Measurements from ENCODE around the gene FGF18.

Gene FGF18

DNA sequence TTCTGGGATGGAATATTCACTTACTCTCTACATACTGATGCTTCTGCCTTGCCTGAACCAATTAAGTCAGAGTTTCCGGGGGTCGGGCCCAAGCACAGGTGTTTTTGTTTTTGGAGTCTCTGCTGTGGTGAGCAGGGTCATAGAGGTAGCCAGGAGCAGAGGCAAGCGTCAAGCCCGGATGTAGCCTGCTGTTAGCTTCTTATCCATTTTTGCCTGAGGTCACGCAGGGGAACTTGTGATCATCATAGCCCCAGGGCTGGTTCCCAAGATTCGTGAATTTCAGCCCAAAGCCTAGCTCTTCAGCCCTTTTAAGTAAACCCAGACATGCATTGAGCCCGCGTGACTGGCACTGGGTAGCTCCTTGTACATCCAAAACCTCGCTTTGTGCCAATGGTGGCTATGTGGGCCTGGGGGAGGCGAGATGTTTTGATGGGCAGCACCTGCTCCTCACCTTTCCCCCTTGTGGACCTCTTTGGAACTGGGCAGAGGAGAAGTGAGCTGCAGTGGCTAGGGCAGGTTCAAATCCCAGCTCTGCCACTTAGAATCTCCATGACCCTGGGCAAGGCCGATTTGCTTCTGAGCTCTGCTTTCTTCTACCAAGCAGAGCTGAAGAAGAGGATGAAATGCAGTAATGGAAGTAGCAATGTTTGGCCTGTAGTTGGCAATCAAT is 33.7 kb downstream of the FGF18 start:
- TF ChIP-seq ZNF274 (IDR thresholded peaks at IDR 0.05; ENCODE audit: low read depth, low read length), result no peak
- no peak overlapping the region for H3K4me3 ChIP-seq (ENCODE audit: low read length)

DNA sequence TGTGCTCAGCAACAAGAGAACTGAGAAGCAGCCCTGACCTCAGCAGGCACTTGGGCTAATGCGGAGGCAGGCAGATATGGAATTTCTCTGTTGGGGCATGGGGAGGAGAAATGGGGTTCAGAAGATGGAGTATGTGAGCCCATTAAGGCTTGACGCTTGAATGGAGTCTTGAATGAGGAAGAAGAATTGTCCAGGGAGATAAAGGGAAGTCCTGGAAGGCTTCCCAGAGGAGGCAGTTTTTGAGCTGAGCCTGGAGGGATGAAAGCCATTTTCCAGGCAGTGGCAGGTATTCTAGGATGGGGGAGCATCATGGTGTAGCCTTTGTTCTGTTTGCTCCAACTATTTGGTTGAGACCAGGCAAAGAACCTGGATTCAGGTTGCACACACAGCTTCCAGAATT is 34.5 kb downstream of the FGF18 start:
- TF ChIP-seq ZNF274 (IDR thresholded peaks at IDR 0.05; ENCODE audit: low read depth, low read length), result no peak
- no peak overlapping the region for H3K4me3 ChIP-seq (ENCODE audit: low read length)

DNA sequence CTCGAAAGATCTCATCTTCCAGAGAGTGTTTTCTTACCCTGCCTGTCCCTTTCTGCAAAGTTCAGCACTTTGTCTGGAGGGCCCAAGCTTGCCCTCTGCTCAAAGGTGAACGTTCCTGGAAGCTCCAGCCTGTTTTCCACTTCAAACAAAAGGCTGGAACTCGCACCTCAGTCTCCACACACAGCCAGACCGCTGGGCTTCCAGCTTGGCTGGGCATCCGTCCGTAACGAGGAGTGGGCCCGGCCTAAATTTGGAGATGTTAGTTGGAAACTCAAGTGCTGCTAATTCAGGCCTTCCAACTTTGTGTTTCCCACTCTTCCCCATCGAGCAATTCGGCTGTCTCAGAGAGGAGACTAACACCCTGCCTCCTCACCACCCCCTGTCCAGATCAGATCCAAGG is 35.1 kb downstream of the FGF18 start:
- no peak for TF ChIP-seq ZNF274 (IDR thresholded peaks at IDR 0.05; ENCODE audit: low read depth, low read length)
- no peak overlapping the region for H3K4me3 ChIP-seq (ENCODE audit: low read length)

DNA sequence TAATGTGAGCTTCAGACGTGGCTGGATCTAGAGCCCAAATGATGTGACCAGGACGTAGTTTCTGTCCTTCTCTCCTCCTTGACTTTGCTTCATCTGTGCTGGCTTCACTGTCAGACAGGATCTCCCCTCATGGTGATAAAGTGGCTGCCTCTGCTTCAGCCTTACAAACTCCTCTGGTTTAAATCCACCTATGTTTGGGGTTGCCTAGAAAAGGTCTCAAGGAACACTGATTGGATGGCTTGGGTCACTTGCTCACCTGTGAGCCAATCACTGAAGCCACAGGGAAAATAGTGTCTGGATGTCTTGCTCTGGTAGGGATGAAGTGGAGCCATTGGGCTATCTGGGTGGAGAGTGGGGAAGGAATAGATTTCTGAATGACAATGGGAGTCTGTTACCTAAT is 36.1 kb downstream of the FGF18 start:
- no peak overlapping the region for H3K4me3 ChIP-seq (ENCODE audit: low read length)
- no peak for TF ChIP-seq ZNF274 (IDR thresholded peaks at IDR 0.05; ENCODE audit: low read depth, low read length)

DNA sequence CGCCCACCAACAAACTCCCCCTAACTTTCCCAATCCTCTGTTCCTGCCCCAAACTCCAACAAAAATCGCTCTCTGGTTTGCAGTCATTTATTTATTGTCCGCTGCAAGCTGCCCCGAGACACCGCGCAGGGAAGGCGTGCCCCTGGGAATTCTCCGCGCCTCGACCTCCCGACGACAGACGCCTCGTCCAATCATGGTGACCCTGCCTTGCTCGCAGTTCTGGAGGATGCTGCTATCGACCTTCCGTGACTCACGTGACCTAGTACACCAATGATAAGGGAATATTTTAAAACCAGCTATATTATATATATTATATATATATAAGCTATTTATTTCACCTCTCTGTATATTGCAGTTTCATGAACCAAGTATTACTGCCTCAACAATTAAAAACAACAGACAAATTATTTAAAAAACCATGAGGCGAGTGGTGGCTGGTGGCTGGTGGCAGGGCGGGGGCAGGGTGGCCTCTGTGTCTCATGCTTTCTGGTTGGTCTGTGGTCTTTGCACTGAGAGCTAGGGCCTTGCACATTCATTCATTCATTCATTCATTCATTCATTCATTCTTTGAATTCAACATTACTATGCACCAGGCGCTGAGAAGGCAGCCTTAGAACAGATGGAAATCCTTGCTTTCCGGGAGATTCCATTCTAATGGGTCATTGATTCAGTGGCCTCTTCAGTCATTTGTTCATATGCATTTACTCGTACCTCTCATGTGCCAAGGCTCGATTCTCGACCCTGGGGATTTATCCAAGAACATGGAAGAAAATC is 37.9 kb downstream of the FGF18 start:
- TF ChIP-seq ZNF274 (IDR thresholded peaks at IDR 0.05; ENCODE audit: low read depth, low read length), result no peak
- no peak overlapping the region for H3K4me3 ChIP-seq (ENCODE audit: low read length)

DNA sequence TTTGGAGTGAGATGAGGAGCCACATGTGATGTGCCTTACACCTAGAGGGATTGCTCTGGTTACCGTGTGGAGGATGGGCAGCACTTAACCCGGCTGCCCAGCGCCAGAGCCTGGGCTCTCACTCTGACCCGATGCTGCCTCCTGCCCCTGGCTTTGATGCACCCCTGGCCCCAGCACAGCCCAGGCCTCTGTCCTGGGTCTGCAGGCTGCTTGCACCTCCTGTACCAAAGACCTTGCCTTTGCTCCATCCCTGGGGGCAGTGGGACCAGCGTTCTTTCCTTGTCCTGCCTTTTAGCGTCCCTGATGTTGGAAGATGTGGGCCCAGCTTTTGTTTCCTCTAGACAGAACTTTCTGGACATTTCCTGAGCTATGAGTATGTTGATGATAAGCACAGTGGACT is 40.4 kb downstream of the FGF18 start:
- TF ChIP-seq ZNF274 (IDR thresholded peaks at IDR 0.05; ENCODE audit: low read depth, low read length), result no peak
- H3K4me3 ChIP-seq (ENCODE audit: low read length), result no peak overlapping the region

DNA sequence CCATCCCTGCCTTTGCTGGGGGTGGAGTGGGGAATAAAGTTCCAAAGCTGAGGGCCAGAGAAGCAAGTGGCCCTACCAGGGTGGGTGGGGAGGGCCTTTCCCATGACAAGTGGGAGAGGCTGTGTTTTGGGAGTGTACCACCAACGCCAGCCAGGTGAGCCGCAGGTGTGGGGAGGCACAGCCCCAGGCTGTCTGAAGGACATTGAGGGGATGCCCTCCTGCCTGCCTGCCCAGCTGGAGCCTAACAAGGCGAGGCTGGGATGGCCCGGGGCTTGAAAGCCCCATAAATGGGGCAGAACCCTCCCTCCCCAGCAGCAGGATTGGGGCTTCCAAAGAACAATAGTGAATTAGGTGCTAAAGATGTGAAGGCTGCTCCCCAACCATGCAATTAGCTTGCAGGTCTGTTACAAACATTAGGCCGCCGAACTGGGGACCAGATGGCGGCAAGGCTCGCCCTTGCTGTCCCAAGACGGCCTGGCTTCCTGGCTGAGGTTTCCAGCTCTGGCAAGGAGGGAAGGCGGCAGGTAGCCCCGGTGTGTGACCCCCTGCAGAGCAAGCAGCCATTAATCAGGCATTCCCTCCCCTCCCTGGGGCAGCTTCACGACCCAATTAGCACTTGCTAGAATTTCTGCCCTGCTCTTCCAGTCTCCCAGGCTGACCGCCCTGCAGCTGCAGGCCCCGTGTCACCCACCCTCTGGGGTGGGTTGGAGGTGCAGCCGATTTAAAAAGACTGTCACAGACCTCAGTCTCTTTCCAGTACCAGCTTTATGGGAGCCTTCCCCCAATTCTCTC is 42.9 kb downstream of the FGF18 start:
- H3K4me3 ChIP-seq (ENCODE audit: low read length), result no peak overlapping the region
- no peak for TF ChIP-seq ZNF274 (IDR thresholded peaks at IDR 0.05; ENCODE audit: low read depth, low read length)

DNA sequence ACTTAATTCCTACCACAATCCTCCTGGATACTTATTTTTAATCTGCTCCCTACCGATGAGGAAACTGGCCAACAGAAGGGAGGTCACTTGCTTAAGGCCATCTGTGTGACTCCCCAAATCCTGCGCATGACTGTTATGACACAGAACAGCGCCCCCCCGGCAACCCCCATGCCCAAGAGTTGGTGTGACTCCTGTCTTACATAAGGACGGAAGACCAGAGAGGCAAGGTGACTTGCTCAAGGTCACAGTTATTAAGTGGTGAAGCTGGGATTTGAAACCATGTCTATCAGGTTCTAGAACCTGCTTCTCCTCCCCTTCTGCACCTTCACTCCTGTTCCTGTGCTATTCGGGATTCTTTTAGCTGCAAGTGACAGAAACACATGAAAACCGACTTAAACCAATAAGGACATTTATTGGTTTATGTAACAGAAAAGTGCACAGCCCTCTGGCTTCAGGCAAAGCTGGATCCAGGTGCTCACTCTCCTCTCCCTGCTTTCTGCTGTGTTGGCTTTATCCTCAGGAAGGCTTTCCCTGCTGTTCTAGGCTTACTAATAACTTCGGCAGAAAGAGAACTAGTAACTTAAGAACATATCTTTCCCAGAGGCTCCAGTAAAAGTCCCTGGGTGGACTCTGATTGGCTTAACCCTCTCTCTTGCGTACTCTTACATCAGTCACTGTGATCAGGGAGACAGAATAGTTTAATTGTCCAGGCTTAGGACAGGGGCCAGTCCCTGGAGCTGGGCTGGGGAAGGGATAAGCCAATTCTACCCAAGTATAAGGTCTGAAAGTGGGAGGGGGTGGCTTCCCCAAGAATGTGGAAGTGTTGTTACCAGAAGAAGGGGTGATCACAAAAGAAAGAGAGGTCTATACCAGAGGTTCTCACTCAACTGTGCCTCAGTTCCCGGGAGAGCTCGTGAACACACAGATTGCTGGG is 43.7 kb downstream of the FGF18 start:
- TF ChIP-seq ZNF274 (IDR thresholded peaks at IDR 0.05; ENCODE audit: low read depth, low read length), result no peak
- H3K4me3 ChIP-seq (ENCODE audit: low read length), result no peak overlapping the region

DNA sequence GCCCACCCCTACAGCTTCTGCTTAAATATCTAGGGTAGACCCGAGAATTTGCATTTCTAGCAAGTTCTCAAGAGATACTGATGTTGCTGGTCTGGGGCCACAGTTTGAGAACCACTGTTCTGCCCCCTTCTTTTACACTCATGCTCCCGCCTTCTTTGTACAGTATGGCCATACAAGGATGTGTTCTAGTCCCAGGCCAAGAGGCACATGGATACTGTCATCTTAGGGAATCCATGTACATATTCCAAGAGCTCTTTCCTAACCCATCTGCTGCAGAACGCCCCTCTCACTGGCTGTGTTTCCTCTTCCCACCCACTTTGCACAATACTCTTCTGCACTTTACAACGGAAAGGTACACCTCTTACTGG is 44.4 kb downstream of the FGF18 start:
- H3K4me3 ChIP-seq (ENCODE audit: low read length), result no peak overlapping the region
- no peak for TF ChIP-seq ZNF274 (IDR thresholded peaks at IDR 0.05; ENCODE audit: low read depth, low read length)

DNA sequence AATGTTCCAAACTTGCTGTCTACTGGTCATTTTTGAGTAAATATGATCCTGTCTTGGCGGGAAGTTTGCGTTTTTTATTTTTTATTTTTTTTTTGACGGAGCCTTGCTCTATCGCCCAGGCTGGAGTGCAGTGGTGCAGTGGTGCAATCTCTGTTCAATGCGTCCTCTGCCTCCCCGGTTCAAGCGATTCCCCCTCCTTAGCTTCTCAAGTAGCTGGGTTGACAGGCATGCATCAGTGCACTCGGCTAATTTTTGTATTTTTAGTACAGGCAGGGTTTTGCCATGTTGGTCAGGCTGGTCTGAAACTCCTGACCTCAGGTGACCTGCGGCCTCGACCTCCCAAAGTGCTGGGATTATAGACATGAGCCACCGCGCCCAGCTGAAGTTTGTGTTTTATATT is 45.4 kb downstream of the FGF18 start:
- TF ChIP-seq ZNF274 (IDR thresholded peaks at IDR 0.05; ENCODE audit: low read depth, low read length), result no peak
- H3K4me3 ChIP-seq (ENCODE audit: low read length), result no peak overlapping the region

DNA sequence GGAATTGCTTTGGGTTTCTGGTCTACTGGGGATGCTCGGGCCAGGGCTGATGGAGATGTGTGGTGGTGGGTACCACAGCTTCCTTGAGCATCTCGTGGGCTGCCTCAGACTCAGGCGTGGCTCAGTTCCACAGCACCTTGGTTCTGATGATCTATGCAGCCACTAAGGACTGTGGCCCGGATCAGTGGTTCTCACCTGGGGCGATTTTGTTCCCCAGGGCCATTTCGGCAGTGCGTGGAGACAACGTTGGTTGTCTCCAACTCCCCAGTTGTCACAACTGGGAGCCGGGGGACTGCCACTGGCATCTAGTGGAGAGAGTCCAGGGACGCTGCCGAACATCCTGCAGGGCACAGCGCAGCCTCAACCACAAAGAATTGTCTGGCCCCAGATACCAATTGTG is 47.7 kb downstream of the FGF18 start:
- H3K4me3 ChIP-seq (ENCODE audit: low read length), result no peak overlapping the region
- TF ChIP-seq ZNF274 (IDR thresholded peaks at IDR 0.05; ENCODE audit: low read depth, low read length), result no peak

DNA sequence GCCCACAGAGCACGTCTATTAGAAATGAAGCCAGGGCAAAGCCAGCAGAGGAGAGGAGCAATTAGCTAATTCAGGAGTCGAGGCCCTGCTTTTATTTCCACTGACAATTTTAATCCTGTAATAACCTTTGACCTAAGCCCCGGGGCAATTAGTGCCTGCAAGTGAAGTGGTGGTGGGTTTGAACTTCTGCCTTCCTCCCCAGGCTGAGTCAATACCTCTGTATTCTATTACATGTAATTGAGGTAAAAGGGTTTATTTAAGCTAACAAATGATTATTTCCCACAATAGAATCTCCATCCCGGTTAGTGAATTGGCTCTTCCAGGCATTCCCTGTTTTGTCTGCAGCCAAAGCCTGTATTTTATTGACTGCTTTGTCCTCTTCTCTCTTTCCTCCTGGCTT is 49.9 kb downstream of the FGF18 start:
- no peak for TF ChIP-seq ZNF274 (IDR thresholded peaks at IDR 0.05; ENCODE audit: low read depth, low read length)

DNA sequence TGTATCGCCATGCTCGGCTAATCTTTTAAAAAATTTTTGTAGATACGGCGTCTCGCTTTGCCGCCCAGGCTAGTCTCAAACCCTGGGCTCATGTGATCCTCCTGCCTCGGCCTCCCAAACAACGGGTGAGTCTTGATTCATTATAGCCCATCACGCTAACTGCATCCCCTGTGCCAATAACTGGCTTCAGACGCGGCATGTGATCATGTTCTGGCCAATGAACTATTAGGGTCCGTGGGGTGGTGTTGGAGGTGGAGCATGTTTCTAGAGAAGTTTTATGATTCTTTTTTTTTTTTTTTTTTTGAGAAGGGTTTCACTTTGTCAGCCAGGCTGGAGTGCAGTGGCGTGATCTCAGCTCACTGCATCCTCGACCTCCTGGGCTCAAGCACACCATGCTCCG is 51.0 kb downstream of the FGF18 start:
- TF ChIP-seq ZNF274 (IDR thresholded peaks at IDR 0.05; ENCODE audit: low read depth, low read length), result no peak
- H3K4me3 ChIP-seq (ENCODE audit: low read length), result no peak overlapping the region

More for the DNA sequence above, 49.9 kb downstream of the FGF18 start:
- no peak overlapping the region for H3K4me3 ChIP-seq (ENCODE audit: low read length)
